T-helper 2 cell treated with Interferon-gamma antibody and Interleukin-4, amounts not matched to agents 100 ng/mL and 5 ng/mL, for 36 hours (primary cell): ENCODE data around the gene RBM38. TPM values are rescaled to one million over a fixed set of nuclear protein-coding genes. Genes with fewer than 3 reads are reported as not detected.

ENCODE experiments used
- intact Hi-C: fragments of 100-400 bp; cut with micrococcal nuclease; formaldehyde crosslinking; loops from one replicate; pipeline ENCODE4 v1.15.1; 2023
- total RNA-seq: library from RNA; stranded (reverse); gene quantifications from 2 replicates; pipeline ENCODE4 v1.2.3, GENCODE V29; 2022

The RBM38 gene
- total RNA-seq, 1 donor from 2014 or later = 88.5 TPM

DNA sequence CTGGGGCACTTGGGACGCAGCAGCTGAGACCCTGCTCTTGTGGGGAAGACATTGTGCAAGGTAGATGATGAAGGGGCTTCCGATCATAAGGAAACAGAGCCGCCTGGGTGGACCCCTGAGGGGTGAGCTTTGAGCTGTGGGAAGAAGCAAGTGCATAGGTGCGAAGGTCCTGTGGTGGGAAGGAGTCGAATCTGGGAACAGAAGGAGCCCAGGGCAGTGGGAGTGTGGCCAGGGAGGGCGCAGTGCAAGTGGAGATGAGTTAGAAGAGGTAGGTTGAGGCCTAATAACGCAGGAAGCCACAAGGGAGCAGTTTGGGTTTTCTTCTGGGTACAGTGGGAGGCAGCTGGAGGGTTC is 10.3 kb downstream of the RBM38 start:
- intact Hi-C loops = no loop called here

GRCh38 chr20:57402206-57403125 is 11.3 kb downstream of the RBM38 start:
- intact Hi-C loops = no loop called here

- intact Hi-C loops = no loop called here
These were observed 12.0 kb downstream of the RBM38 start for GRCh38 chr20:57403216-57403615.

- intact Hi-C loops = no loop called here
These were observed 12.8 kb downstream of the RBM38 start for GRCh38 chr20:57404006-57404405.

GRCh38 chr20:57404419-57405072 is 13.3 kb downstream of the RBM38 start:
- intact Hi-C loops = no loop called here

DNA sequence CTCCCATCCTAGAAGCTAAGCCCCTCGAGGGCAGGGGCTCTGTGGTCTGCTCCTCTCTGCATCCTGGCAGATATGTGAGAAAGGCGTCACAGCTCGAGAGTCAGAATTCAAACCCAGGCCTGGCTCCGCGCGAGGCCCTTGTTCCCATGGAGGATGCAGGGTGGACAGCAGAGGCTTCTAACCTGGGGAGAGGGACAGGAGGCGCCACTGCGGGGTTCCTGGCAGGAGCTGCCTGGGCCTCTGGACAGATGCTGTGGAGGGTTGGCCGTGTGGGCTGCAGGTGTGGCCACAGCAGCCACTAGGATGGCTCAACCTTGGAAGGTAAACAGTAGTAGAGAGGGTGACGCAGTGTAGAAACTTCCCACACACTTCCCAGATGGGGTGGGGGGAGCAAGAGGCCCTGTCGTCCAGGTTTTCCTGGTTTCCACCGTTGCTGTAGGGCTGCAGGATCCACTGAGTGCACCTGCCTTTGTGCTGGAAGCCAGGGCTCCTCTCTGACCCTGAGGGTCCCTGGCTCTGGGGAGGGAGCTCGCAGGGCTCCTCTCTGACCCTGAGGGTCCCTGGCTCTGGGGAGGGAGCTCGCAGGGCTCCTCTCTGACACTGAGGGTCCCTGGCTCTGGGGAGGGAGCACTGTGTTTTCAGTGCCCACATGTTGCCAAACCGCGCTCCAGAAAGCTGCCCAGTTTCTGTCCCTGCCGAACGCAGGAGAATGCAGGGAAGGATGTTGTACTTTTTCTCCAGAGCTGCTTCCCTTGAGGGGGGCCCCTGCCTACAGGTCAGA is 14.2 kb downstream of the RBM38 start:
- intact Hi-C loops = no loop called here

- intact Hi-C loops = no loop called here
These were observed 16.4 kb downstream of the RBM38 start for GRCh38 chr20:57407541-57407956.

DNA sequence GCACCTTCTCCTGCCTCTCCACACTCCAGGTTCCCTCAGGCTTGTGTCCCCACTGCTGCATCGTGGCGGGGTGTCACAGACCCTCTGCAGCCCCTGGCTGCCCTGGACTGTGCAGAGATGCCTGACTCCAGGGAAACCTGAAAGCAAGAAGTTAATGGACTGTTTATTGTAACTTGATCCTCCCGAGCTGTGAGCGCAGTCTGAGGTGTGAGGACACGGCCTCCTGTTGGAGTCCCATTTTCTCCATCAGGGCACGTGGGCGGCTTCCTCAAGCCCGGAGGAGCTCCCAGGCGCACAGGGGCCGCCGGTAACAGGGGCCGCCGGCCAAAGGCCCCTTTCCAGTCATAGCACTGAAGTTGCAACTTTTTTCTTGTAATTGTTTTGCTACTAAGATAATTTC is 16.9 kb downstream of the RBM38 start:
- intact Hi-C loops = no loop called here

GRCh38 chr20:57408536-57409233 is 17.5 kb downstream of the RBM38 start:
- intact Hi-C loops = no loop called here

- intact Hi-C loops = no loop called here
These were observed 18.1 kb downstream of the RBM38 start for GRCh38 chr20:57409316-57409671.

- intact Hi-C loops = no loop called here
These were observed 18.6 kb downstream of the RBM38 start for GRCh38 chr20:57409672-57410397.

GRCh38 chr20:57410398-57410920 is 19.3 kb downstream of the RBM38 start:
- intact Hi-C loops = no loop called here

DNA sequence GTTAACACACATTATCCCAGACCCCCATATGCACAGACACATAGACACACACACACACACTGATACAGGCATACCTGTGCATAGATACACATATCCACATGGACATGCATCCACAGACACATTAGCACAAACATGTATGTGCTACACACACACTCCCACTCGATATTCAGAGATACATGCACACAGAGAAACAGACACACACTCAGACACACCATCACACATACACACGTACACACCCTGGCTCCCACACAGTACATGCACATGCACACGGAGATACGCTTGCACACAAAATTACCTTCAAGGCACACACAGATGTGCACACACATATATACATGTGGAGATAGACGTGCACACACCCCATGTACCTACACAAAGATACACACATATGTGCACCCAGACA is 19.7 kb downstream of the RBM38 start:
- intact Hi-C loops = no loop called here

- intact Hi-C loops = no loop called here
These were observed 20.4 kb downstream of the RBM38 start for GRCh38 chr20:57411406-57412283.

DNA sequence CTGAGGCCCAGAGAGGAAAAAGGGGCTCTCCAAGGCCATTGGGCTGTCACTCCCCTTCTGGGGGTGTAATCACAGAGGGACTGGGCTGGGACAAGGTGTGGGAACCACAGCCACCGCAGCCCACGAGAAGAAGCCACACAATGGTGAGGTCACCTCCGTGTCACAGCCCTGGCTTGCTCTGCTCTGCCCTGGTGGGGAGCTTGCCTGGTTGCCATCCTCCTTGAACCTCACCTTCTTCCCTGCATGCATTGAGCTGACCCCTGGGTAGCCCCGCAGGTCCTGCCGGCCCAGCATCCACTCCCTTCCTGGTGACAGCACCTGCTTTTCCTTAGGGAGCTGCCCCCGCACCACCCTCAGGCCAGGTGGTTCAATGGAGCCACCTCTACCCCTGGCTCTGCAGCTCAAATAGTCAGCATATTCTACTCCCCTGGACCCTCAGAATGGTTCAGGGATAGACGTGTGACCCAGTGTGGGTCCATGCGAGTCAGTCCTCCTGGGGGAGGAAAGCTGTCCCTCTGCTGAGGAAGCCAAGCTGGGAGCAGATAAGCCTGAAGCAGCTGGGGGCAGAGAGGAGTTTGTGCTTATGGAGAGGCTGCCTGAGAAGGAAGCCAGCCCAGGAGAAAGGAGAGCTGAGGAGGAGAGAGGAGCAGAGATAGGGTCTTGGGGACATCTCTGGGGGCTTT is 21.3 kb downstream of the RBM38 start:
- intact Hi-C loops = no loop called here

DNA sequence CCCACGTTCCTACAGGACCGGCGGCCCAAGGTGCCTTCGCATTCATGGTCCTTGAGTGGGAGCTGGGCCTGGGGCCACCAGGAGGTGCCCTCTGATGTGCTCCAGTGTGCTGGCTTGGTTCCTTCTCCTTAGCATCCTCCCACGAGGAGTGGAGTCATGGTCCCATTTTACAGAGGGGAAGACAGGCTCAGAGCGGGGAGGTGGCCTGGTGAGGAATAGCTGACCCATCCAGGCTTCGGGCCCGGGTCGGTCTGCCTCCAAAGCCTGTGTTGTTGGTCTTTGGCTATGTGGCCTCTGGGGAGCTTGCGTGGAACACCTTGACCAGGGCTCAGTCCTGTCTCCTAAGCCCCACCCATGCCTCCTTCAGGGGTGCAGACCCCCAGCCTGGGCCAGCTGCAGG is 22.8 kb downstream of the RBM38 start:
- intact Hi-C loops = no loop called here

GRCh38 chr20:57414867-57415592 is 23.8 kb downstream of the RBM38 start:
- intact Hi-C loops = no loop called here

GRCh38 chr20:57415771-57416170 is 24.6 kb downstream of the RBM38 start:
- intact Hi-C loops = no loop called here
